K562 (cell line): ENCODE data around the gene APPBP2. TPM values are rescaled to one million over a fixed set of nuclear protein-coding genes. Genes with fewer than 3 reads are reported as not detected.
A peak's percentile ranks its signal among the peaks of the same experiment; 100 is the strongest.

Experiments used
- FOXA3 ChIP-seq, 2 experiments: fragments of 450-650 bp in 1 of 2; sonication (generic) in 1 of 2; formaldehyde crosslinking; IDR thresholded peaks in 1 of 2; conservative IDR thresholded peaks in 1 of 2; 2 replicates each; pipeline versions ENCODE4 v1.4.0 to v1.8.0; 2020 to 2022; ENCODE audit warnings: mild to moderate bottlenecking in 2 of 2, missing genetic modification reagents in 1 of 2
- GABPA ChIP-seq: fragments of 200-800 bp; sonication (Bioruptor generic); conservative IDR thresholded peaks from 2 replicates; pipeline ENCODE4 v1.6.1; 2016; ENCODE audit warnings: low read depth, missing genetic modification characterization, missing compliant biosample characterization
- KAT7 ChIP-seq: sonication (generic); formaldehyde crosslinking; IDR thresholded peaks from 2 replicates; pipeline ENCODE4 v1.8.0; 2022; ENCODE audit warnings: missing genetic modification reagents, mild to moderate bottlenecking, borderline replicate concordance
- KLF1 ChIP-seq: fragments of 450-650 bp; IDR thresholded peaks from 2 replicates; pipeline ENCODE4 v1.6.1; 2016; ENCODE audit warnings: missing genetic modification characterization, missing compliant biosample characterization
- MECOM ChIP-seq: fragments of 250-450 bp; sonication (Bioruptor Pico); IDR thresholded peaks from 2 replicates; pipeline ENCODE4 v1.8.0; 2022; ENCODE audit warnings: inconsistent platforms
- NRF1 ChIP-seq, 2 experiments: fragments of 450-650 bp; IDR thresholded peaks in 1 of 2; conservative IDR thresholded peaks in 1 of 2; 2 replicates each; pipeline ENCODE4 v1.6.1; 2014; ENCODE audit warnings: mild to moderate bottlenecking in 2 of 2
- PURB ChIP-seq: sonication (generic); formaldehyde crosslinking; IDR thresholded peaks from 2 replicates; pipeline ENCODE4 v1.9.0; 2021; ENCODE audit warnings: low read depth, mild to moderate bottlenecking, missing genetic modification reagents
- SMAD3 ChIP-seq: fragments of 450-650 bp; formaldehyde crosslinking; conservative IDR thresholded peaks from 2 replicates; pipeline ENCODE4 v1.4.0; 2020; ENCODE audit warnings: mild to moderate bottlenecking
- ZFP36 ChIP-seq: fragments of 150-350 bp; IDR thresholded peaks from 2 replicates; pipeline ENCODE4 v1.6.1; 2018; ENCODE audit warnings: low read length, low read depth; ENCODE audit not compliant: partially characterized antibody
- ZNF140 ChIP-seq: fragments of 250-450 bp; sonication (Bioruptor Pico); IDR thresholded peaks from 2 replicates; pipeline ENCODE4 v1.8.0; 2021; ENCODE audit warnings: moderate library complexity, mild to moderate bottlenecking, inconsistent platforms
- ZNF274 ChIP-seq: IDR thresholded peaks from 2 replicates; pipeline ENCODE4 v1.6.1; 2011; ENCODE audit warnings: low read depth, mild to moderate bottlenecking, low read length, moderate library complexity, borderline replicate concordance
- ZNF41 ChIP-seq: fragments of 250-450 bp; sonication (Bioruptor Pico); conservative IDR thresholded peaks from 2 replicates; pipeline ENCODE4 v1.4.0; 2020; ENCODE audit warnings: mild to moderate bottlenecking
- ZNF75A ChIP-seq: fragments of 450-650 bp; formaldehyde crosslinking; IDR thresholded peaks from 2 replicates; pipeline ENCODE4 v1.4.0; 2020; ENCODE audit warnings: mild to moderate bottlenecking
- polyA plus RNA-seq, 8 experiments: library from polyadenylated mRNA; depleted of rRNA in 4 of 8; stranded (reverse) in 5 of 8; unstranded in 3 of 8; fragments of >200 nt; fragmentation: Nextera tagmentation in 2 of 8; fragmentation: Illumina TruSeq in 1 of 8; extraction: Ambion mirVana in 2 of 8; extraction: Trizol in 1 of 8; gene quantifications; 2 replicates each; pipeline versions ENCODE4 v1.2.1 to v1.2.3, GENCODE V29; 2011 to 2014; ENCODE audit warnings: inconsistent platforms in 1 of 8, missing spikeins in 1 of 8
- total RNA-seq, 7 experiments: library from RNA; depleted of rRNA in 6 of 7; stranded (reverse); fragments of >200 nt in 6 of 7; fragmentation: Illumina TruSeq in 2 of 7; extraction: Trizol in 2 of 7; gene quantifications; 2 replicates each; pipeline versions ENCODE4 v1.2.1 to v1.2.3, GENCODE V29; 2011 to 2021; ENCODE audit warnings: low replicate concordance in 1 of 7
- TF ChIP-seq, protein P1 (sequence below): fragments of 250-450 bp; sonication (Bioruptor Pico); IDR thresholded peaks from 2 replicates; pipeline ENCODE4 v1.4.0; 2020; ENCODE audit warnings: borderline replicate concordance
- TF ChIP-seq, protein P2 (sequence below): fragments of 450-650 bp; IDR thresholded peaks from 2 replicates; pipeline ENCODE4 v1.6.1; 2017; ENCODE audit warnings: antibody characterized with exemption, mild to moderate bottlenecking
- TF ChIP-seq, protein P3 (sequence below): sonication (generic); formaldehyde crosslinking; IDR thresholded peaks from 2 replicates; pipeline ENCODE4 v1.8.0; 2022; ENCODE audit warnings: mild to moderate bottlenecking, missing genetic modification reagents

Gene APPBP2
- total and polyA plus RNA-seq, 9 of the 15 experiments (the other 6 are each of a cell fraction or from before 2014, with no cell fraction given) = 2.7 to 16.8 (median 6.9) TPM

DNA sequence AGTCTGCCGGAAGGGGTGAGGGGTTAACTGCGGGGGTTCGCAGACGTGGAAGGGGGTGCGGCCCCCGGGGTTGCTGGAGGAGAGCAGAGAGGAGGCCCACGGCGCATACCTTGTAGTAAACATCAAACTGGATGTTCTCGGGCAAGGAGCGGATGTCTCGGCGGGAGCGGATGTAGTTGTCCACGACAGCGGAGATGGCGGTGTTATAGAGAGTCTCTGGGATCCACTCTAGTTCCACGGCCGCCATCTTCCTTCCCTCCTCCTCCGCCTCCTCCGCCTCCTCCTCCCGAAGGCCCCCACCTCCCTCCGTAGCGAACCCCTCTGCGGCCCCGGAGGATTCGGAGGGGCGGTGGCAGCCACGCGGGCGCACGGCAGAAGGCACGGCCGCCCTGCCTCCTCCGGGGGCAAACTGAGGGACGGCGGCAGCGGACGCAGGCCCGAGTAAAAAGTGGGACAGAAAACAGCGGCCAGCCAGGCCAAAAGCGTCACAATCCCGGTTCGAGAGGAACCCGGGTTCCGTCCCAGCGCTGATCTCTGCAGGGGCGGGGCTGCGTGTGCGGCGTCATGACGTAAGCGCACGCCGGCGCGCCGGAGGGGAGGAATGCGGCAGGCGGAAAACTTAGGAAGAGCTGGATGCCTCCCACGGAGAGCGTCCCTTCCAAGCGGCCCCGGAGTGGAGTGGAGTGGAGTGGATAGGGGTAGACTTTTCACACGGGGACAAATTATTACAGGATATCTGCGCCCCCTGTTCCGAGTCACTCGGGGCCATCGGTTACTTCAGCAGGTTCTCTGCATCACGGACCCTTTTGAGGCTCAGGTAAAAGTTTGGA lies at the start of gene APPBP2 (continued):
- TF ChIP-seq ZFP36 (no peak), SMAD3 (CRISPR knock-in tag) (no peak; the same call in 1 of the 2 replicates), MECOM (no peak), KLF1 (tag) (no peak), PURB (CRISPR knock-in tag) (no peak), NRF1 (conservative IDR thresholded peaks at IDR 0.05 in 1 of 2, IDR thresholded peaks at IDR 0.05 in 1 of 2) (peak; percentile 84 to 87), ZNF75A (CRISPR knock-in tag) (no peak), ZNF41 (CRISPR knock-in tag) (no peak), FOXA3 (CRISPR knock-in tag; conservative IDR thresholded peaks at IDR 0.05 in 1 of 2, IDR thresholded peaks at IDR 0.05 in 1 of 2) (peak in 1 of 2 experiments; percentile 41; a peak in 1 of 4 replicates), ZNF140 (no peak), ZNF274 (no peak), KAT7 (peak; percentile 61), GABPA (peak; percentile 53)
- TF ChIP-seq, protein P1, sequence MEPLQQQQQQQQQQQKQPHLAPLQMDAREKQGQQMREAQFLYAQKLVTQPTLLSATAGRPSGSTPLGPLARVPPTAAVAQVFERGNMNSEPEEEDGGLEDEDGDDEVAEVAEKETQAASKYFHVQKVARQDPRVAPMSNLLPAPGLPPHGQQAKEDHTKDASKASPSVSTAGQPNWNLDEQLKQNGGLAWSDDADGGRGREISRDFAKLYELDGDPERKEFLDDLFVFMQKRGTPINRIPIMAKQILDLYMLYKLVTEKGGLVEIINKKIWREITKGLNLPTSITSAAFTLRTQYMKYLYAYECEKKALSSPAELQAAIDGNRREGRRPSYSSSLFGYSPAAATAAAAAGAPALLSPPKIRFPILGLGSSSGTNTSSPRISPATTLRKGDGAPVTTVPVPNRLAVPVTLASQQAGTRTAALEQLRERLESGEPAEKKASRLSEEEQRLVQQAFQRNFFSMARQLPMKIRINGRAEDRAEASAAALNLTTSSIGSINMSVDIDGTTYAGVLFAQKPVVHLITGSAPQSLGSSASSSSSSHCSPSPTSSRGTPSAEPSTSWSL (CRISPR knock-in tag) = peak; percentile 33; the same call in 1 of the 2 replicates
- TF ChIP-seq, protein P2, sequence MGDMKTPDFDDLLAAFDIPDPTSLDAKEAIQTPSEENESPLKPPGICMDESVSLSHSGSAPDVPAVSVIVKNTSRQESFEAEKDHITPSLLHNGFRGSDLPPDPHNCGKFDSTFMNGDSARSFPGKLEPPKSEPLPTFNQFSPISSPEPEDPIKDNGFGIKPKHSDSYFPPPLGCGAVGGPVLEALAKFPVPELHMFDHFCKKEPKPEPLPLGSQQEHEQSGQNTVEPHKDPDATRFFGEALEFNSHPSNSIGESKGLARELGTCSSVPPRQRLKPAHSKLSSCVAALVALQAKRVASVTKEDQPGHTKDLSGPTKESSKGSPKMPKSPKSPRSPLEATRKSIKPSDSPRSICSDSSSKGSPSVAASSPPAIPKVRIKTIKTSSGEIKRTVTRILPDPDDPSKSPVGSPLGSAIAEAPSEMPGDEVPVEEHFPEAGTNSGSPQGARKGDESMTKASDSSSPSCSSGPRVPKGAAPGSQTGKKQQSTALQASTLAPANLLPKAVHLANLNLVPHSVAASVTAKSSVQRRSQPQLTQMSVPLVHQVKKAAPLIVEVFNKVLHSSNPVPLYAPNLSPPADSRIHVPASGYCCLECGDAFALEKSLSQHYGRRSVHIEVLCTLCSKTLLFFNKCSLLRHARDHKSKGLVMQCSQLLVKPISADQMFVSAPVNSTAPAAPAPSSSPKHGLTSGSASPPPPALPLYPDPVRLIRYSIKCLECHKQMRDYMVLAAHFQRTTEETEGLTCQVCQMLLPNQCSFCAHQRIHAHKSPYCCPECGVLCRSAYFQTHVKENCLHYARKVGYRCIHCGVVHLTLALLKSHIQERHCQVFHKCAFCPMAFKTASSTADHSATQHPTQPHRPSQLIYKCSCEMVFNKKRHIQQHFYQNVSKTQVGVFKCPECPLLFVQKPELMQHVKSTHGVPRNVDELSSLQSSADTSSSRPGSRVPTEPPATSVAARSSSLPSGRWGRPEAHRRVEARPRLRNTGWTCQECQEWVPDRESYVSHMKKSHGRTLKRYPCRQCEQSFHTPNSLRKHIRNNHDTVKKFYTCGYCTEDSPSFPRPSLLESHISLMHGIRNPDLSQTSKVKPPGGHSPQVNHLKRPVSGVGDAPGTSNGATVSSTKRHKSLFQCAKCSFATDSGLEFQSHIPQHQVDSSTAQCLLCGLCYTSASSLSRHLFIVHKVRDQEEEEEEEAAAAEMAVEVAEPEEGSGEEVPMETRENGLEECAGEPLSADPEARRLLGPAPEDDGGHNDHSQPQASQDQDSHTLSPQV = no peak
- TF ChIP-seq, protein P3, sequence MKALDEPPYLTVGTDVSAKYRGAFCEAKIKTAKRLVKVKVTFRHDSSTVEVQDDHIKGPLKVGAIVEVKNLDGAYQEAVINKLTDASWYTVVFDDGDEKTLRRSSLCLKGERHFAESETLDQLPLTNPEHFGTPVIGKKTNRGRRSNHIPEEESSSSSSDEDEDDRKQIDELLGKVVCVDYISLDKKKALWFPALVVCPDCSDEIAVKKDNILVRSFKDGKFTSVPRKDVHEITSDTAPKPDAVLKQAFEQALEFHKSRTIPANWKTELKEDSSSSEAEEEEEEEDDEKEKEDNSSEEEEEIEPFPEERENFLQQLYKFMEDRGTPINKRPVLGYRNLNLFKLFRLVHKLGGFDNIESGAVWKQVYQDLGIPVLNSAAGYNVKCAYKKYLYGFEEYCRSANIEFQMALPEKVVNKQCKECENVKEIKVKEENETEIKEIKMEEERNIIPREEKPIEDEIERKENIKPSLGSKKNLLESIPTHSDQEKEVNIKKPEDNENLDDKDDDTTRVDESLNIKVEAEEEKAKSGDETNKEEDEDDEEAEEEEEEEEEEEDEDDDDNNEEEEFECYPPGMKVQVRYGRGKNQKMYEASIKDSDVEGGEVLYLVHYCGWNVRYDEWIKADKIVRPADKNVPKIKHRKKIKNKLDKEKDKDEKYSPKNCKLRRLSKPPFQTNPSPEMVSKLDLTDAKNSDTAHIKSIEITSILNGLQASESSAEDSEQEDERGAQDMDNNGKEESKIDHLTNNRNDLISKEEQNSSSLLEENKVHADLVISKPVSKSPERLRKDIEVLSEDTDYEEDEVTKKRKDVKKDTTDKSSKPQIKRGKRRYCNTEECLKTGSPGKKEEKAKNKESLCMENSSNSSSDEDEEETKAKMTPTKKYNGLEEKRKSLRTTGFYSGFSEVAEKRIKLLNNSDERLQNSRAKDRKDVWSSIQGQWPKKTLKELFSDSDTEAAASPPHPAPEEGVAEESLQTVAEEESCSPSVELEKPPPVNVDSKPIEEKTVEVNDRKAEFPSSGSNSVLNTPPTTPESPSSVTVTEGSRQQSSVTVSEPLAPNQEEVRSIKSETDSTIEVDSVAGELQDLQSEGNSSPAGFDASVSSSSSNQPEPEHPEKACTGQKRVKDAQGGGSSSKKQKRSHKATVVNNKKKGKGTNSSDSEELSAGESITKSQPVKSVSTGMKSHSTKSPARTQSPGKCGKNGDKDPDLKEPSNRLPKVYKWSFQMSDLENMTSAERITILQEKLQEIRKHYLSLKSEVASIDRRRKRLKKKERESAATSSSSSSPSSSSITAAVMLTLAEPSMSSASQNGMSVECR (CRISPR knock-in tag) = peak; percentile 68
